ENCODE data around the gene ADAM10. TPM values are rescaled to one million over a fixed set of nuclear protein-coding genes. Genes with fewer than 3 reads are reported as not detected.

The ADAM10 gene
- total RNA-seq, 1 experiment from 2014 or later, result 170 TPM

DNA sequence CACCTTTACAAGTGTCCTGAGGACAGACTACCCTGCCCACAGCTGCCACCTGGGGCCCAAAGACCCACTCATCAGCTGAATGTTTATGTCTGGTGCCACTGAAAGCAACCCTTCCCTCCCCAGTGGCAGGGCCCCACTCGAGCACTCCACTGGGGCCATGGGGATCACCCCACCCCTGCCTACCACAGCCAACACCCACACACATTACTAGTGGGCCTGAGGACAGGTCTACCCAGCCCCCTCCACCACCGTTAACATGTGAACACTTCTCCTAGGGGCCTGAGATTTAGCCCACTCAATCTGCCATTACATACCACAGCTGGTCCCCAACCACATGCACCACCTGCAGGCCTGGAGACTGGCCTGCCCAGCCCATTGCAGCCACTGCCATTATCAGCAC is 52.3 kb downstream of the ADAM10 start:
- no peak overlapping the region for H3K4me3 Mint-ChIP-seq (ENCODE audit: unreplicated experiment)
- H3K4me1 Mint-ChIP-seq (ENCODE audit: low read depth, unreplicated experiment), result peaks cover 7% of the 10 kb centered on the region
- ChIA-PET POLR2A (no interaction called here), CTCF (no interaction called here)
- H3K4me3 ChIP-seq (ENCODE audit: low read depth, low read length), result no peak overlapping the region
- intact Hi-C loops (cut with micrococcal nuclease; ENCODE audit: unreplicated experiment), result no loop called here
- H3K27me3 Mint-ChIP-seq (ENCODE audit: insufficient read depth, unreplicated experiment), result no peaks in the 10 kb centered on the region
- no peaks in the 10 kb centered on the region for H3K27me3 ChIP-seq (replicated peaks; ENCODE audit: control insufficient read depth, insufficient read depth, low read length)
- H3K9me3 Mint-ChIP-seq (ENCODE audit: unreplicated experiment), result peaks cover 24% of the 10 kb centered on the region
- no peak for DNase-seq
- H3K36me3 Mint-ChIP-seq (ENCODE audit: insufficient read depth, unreplicated experiment), result peaks cover 29% of the 10 kb centered on the region
- H3K36me3 ChIP-seq (ENCODE audit: control insufficient read depth, insufficient read depth, low read length), result no peaks in the 10 kb centered on the region
- TF ChIP-seq CTCF (IDR thresholded peaks at IDR 0.05; ENCODE audit: insufficient read depth in 1 of 2, low read depth in 1 of 2, low read length in 1 of 2, severe bottlenecking in 1 of 2, unreplicated experiment in 1 of 2), result no peak
- no TSS peak for BruUV-seq (replicated peaks)
- peaks cover 5% of the 10 kb centered on the region for H3K9me3 ChIP-seq
- no peak overlapping the region for H3K27ac Mint-ChIP-seq (ENCODE audit: unreplicated experiment)
- H3K4me1 ChIP-seq, result no peaks in the 10 kb centered on the region

DNA sequence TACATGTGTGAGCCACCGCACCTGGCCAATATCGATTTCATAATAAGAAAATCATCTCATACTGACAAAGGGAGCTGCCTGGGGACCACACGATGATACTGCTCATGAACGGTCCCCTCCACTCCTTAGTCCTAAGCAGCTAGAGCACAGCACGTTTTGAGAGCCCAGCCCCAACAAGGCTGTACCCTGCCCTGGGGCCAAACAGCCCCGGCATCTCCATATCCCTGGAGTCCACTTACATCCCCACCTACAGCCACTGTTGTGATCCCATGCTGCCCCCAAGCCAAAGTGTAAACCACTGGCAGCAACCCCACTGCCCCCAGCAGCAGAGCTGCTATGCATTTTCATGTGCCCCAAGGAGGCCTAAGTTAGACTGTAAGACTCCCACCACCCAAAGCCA is 52.8 kb downstream of the ADAM10 start:
- POLR2A ChIA-PET, result no interaction called here
- no peak overlapping the region for H3K27ac Mint-ChIP-seq (ENCODE audit: unreplicated experiment)
- H3K4me1 Mint-ChIP-seq (ENCODE audit: low read depth, unreplicated experiment), result peaks cover 7% of the 10 kb centered on the region
- Histone ChIP-seq H3K4me3 (ENCODE audit: low read depth, low read length) (no peak overlapping the region), H3K27me3 (replicated peaks; ENCODE audit: control insufficient read depth, insufficient read depth, low read length) (no peaks in the 10 kb centered on the region), H3K36me3 (ENCODE audit: control insufficient read depth, insufficient read depth, low read length) (no peaks in the 10 kb centered on the region), H3K9me3 (peaks cover 5% of the 10 kb centered on the region), H3K4me1 (no peaks in the 10 kb centered on the region)
- no TSS peak for BruUV-seq (replicated peaks)
- peaks cover 27% of the 10 kb centered on the region for H3K9me3 Mint-ChIP-seq (ENCODE audit: unreplicated experiment)
- DNase-seq, result no peak
- TF ChIP-seq CTCF (IDR thresholded peaks at IDR 0.05; ENCODE audit: insufficient read depth in 1 of 2, low read depth in 1 of 2, low read length in 1 of 2, severe bottlenecking in 1 of 2, unreplicated experiment in 1 of 2), result no peak
- H3K4me3 Mint-ChIP-seq (ENCODE audit: unreplicated experiment), result no peak overlapping the region
- intact Hi-C loops (cut with micrococcal nuclease; ENCODE audit: unreplicated experiment), result no loop called here
- peaks cover 29% of the 10 kb centered on the region for H3K36me3 Mint-ChIP-seq (ENCODE audit: insufficient read depth, unreplicated experiment)
- H3K27me3 Mint-ChIP-seq (ENCODE audit: insufficient read depth, unreplicated experiment), result no peaks in the 10 kb centered on the region
- CTCF ChIA-PET, result no interaction called here

DNA sequence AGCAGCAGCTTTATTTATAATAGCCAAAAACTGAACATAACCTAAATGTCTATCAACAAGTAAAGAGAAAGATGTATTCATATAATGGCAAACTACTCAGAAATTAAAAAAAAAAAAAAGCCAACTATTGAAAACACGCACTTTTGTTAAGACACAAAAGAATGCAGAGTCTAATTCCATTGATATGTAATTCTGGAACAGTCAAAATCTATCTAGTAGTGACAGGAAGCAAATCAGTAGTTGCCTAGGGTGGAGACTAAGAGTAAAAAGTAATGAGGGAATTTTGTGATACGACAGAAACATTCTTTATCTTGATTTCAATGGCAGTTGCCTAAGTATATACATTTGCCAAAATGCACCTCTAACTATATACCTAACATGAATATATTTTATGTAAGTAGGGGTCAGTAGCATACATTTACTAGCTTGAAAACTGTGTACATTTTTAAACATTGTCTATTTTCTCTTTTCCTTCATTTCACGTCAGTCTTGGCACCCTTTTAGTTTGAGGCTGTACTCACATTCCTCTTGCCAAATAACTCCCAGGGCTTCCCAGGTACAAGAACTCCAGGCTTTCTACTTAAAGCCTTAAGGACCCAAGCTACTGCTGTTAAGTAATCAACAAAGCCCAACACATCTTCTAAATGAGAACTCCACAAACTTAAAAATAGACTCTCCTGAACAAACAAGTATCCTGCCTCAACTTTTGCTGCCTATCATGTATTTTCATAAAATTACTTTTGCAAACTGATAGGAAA is 54.7 kb downstream of the ADAM10 start:
- Mint-ChIP-seq H3K27me3 (ENCODE audit: insufficient read depth, unreplicated experiment) (no peaks in the 10 kb centered on the region), H3K4me1 (ENCODE audit: low read depth, unreplicated experiment) (peaks cover 4% of the 10 kb centered on the region), H3K9me3 (ENCODE audit: unreplicated experiment) (peaks cover 21% of the 10 kb centered on the region), H3K4me3 (ENCODE audit: unreplicated experiment) (no peak overlapping the region), H3K27ac (ENCODE audit: unreplicated experiment) (no peak overlapping the region), H3K36me3 (ENCODE audit: insufficient read depth, unreplicated experiment) (peaks cover 16% of the 10 kb centered on the region)
- no peak overlapping the region for H3K4me3 ChIP-seq (ENCODE audit: low read depth, low read length)
- CTCF ChIA-PET, result no interaction called here
- POLR2A ChIA-PET, result no interaction called here
- no peaks in the 10 kb centered on the region for H3K27me3 ChIP-seq (replicated peaks; ENCODE audit: control insufficient read depth, insufficient read depth, low read length)
- no TSS peak for BruUV-seq (replicated peaks)
- no peaks in the 10 kb centered on the region for H3K4me1 ChIP-seq
- intact Hi-C loops (cut with micrococcal nuclease; ENCODE audit: unreplicated experiment), result no loop called here
- no peaks in the 10 kb centered on the region for H3K36me3 ChIP-seq (ENCODE audit: control insufficient read depth, insufficient read depth, low read length)
- no peak for TF ChIP-seq CTCF (IDR thresholded peaks at IDR 0.05; ENCODE audit: insufficient read depth in 1 of 2, low read depth in 1 of 2, low read length in 1 of 2, severe bottlenecking in 1 of 2, unreplicated experiment in 1 of 2)
- H3K9me3 ChIP-seq, result no peaks in the 10 kb centered on the region; the same call in 1 of the 2 replicates
- no peak for DNase-seq
